PFSK-1 (cell line): ENCODE measurements around the gene KIF14.

ENCODE experiments used
- FOXP2 ChIP-seq: optimal IDR thresholded peaks from 2 replicates; pipeline ENCODE3; 2011; ENCODE audit warnings: borderline replicate concordance, control low read depth, inconsistent platforms; ENCODE audit not compliant: insufficient read depth; ENCODE audit errors: extremely low read length, extremely low read depth
- POLR2AphosphoS5 ChIP-seq: IDR thresholded peaks from 2 replicates; pipeline ENCODE4 v1.6.1; 2012; ENCODE audit warnings: low read depth, mild to moderate bottlenecking, control low read depth, low read length, moderate library complexity
- SIN3A ChIP-seq: IDR thresholded peaks from 2 replicates; pipeline ENCODE4 v1.6.1; 2012; ENCODE audit warnings: mild to moderate bottlenecking, low read length, moderate library complexity, borderline replicate concordance; ENCODE audit not compliant: insufficient read depth
- TAF1 ChIP-seq: IDR thresholded peaks from 2 replicates; pipeline ENCODE4 v1.6.1; 2012; ENCODE audit warnings: low read length, control low read depth, borderline replicate concordance; ENCODE audit not compliant: insufficient read depth
- TF ChIP-seq, protein P1 (sequence below), 2 experiments: IDR thresholded peaks; 2 replicates each; pipeline versions ENCODE4 v1.6.1 to v1.8.0; 2011 to 2012; ENCODE audit warnings: low read depth in 2 of 2, low read length in 2 of 2, control low read depth in 1 of 2, inconsistent platforms in 1 of 2, mild to moderate bottlenecking in 1 of 2, moderate library complexity in 1 of 2; ENCODE audit not compliant: insufficient read depth in 1 of 2

KIF14 gene

GRCh38 chr1:200590001-200590400 is 30.6 kb downstream of the KIF14 start:
- TF ChIP-seq TAF1 (no peak), SIN3A (no peak), POLR2AphosphoS5 (no peak), FOXP2 (no peak)
- TF ChIP-seq, protein P1, sequence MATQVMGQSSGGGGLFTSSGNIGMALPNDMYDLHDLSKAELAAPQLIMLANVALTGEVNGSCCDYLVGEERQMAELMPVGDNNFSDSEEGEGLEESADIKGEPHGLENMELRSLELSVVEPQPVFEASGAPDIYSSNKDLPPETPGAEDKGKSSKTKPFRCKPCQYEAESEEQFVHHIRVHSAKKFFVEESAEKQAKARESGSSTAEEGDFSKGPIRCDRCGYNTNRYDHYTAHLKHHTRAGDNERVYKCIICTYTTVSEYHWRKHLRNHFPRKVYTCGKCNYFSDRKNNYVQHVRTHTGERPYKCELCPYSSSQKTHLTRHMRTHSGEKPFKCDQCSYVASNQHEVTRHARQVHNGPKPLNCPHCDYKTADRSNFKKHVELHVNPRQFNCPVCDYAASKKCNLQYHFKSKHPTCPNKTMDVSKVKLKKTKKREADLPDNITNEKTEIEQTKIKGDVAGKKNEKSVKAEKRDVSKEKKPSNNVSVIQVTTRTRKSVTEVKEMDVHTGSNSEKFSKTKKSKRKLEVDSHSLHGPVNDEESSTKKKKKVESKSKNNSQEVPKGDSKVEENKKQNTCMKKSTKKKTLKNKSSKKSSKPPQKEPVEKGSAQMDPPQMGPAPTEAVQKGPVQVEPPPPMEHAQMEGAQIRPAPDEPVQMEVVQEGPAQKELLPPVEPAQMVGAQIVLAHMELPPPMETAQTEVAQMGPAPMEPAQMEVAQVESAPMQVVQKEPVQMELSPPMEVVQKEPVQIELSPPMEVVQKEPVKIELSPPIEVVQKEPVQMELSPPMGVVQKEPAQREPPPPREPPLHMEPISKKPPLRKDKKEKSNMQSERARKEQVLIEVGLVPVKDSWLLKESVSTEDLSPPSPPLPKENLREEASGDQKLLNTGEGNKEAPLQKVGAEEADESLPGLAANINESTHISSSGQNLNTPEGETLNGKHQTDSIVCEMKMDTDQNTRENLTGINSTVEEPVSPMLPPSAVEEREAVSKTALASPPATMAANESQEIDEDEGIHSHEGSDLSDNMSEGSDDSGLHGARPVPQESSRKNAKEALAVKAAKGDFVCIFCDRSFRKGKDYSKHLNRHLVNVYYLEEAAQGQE (IDR thresholded peaks at IDR 0.05; ENCODE audit: insufficient read depth in 1 of 2, low read depth in 2 of 2, low read length in 2 of 2), result no peak

DNA sequence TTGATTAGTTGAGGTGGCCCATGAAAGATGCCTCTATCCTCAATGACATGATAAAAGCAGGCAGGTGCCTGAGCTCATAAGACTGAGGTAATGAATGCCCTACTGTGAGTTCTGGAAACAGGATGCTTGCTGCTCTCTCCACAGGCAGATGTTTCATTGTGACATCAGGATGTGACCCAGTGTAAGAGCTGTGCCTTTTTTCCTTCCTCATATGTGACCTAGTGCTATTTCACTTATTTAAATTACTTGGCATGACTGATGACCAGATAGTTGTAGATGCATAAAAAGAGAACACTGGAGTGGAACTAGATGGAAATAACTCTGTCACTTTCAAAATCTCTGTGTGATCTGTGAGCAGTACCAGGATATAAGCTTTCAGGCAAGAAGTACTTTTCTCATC is 31.9 kb downstream of the KIF14 start:
- TF ChIP-seq SIN3A (no peak), FOXP2 (no peak), POLR2AphosphoS5 (no peak), TAF1 (no peak)
- TF ChIP-seq, protein P1 (IDR thresholded peaks at IDR 0.05; ENCODE audit: insufficient read depth in 1 of 2, low read depth in 2 of 2, low read length in 2 of 2), result no peak

DNA sequence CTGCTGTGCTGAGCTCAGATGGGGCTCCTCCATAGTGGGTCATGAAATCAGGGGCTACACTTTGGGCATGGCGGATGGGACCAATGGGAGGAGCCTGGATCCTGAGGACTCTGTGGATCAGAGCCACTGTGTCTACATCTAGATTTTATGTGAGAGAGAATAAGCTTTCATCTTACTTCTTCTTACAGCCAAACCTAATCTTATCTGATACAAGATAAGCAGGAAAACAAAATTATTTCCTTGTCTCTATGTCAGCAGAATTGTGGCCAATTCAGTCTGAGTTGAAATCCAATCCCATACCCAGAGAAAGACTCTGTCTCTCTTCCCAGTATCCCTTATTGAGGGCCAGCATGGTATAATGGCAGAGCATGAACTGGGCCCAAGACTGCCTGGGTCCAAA is 56.2 kb downstream of the KIF14 start:
- TF ChIP-seq, protein P1 (IDR thresholded peaks at IDR 0.05; ENCODE audit: insufficient read depth in 1 of 2, low read depth in 2 of 2, low read length in 2 of 2), result no peak
- TF ChIP-seq SIN3A, result no peak
- no peak for TF ChIP-seq TAF1
- TF ChIP-seq FOXP2, result no peak
- TF ChIP-seq POLR2AphosphoS5, result no peak

GRCh38 chr1:200561856-200562214 is 58.7 kb downstream of the KIF14 start:
- no peak for TF ChIP-seq FOXP2
- no peak for TF ChIP-seq TAF1
- TF ChIP-seq, protein P1 (IDR thresholded peaks at IDR 0.05; ENCODE audit: insufficient read depth in 1 of 2, low read depth in 2 of 2, low read length in 2 of 2), result no peak
- TF ChIP-seq SIN3A, result no peak

- TF ChIP-seq, protein P1 (IDR thresholded peaks at IDR 0.05; ENCODE audit: insufficient read depth in 1 of 2, low read depth in 2 of 2, low read length in 2 of 2), result no peak
- no peak for TF ChIP-seq TAF1
- TF ChIP-seq POLR2AphosphoS5, result no peak
These were observed 61.6 kb downstream of the KIF14 start for GRCh38 chr1:200558866-200559459.
